ENCODE data around the gene NRG3. TPM values are rescaled to one million over a fixed set of nuclear protein-coding genes. Genes with fewer than 3 reads are reported as not detected.

Gene NRG3
- total RNA-seq, result not detected in 2 replicates

DNA sequence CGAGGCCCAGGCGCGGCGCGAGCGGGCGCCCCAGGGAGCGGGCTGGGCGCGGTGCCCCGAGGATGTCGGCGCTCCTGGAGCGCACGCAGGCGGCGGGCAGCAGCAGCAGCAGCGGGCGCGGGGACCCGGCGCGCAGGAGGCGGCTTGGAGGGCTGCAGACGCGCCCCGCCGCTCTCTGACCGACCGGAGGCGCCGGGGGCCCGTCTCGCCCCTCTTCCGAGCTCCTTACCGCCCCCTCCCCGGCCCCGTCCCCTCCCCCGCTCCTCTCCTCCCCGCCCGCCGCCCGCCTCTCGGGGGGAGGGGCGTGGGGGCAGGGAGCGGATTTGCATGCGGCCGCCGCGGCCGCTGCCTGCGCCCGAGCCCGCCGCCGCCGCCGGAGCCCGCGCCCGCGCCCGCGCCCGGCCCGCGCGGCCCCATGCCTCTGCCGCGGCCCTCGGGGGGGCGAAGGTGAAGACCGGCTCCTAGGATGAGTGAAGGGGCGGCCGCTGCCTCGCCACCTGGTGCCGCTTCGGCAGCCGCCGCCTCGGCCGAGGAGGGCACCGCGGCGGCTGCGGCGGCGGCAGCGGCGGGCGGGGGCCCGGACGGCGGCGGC, at the start of gene NRG3:
TSS of gene NRG3 (plus strand) at position 320 of the 592 bp plus-strand sequence.
- DNase-seq (ENCODE audit: low read depth) (no peak), FAIRE-seq (no peak)
- Histone ChIP-seq H3K36me3 (ENCODE audit: control insufficient read depth, insufficient read depth, low read length) (no peaks in the 10 kb centered on the region), H3K4me3 (ENCODE audit: low read depth, low read length) (no peak within 1 kb of the TSS), H3K27me3 (ENCODE audit: control insufficient read depth, insufficient read depth, low read length) (peaks cover 18% of the 10 kb centered on the region)
- no peak for TF ChIP-seq CTCF (IDR thresholded peaks at IDR 0.05; ENCODE audit: insufficient read depth, low read length, severe bottlenecking)

GRCh38 chr10:81828251-81828650, 46.7 kb upstream of the NRG3 start:
- FAIRE-seq (no peak), DNase-seq (ENCODE audit: low read depth) (no peak)
- no peak for TF ChIP-seq CTCF (IDR thresholded peaks at IDR 0.05; ENCODE audit: insufficient read depth, low read length, severe bottlenecking)
- H3K27me3 ChIP-seq (ENCODE audit: control insufficient read depth, insufficient read depth, low read length), result no peaks in the 10 kb centered on the region
- no peak overlapping the region for H3K4me3 ChIP-seq (ENCODE audit: low read depth, low read length)
- no peaks in the 10 kb centered on the region for H3K36me3 ChIP-seq (ENCODE audit: control insufficient read depth, insufficient read depth, low read length)

GRCh38 chr10:81831060-81831459, 43.9 kb upstream of the NRG3 start:
- DNase-seq (ENCODE audit: low read depth) (no peak), FAIRE-seq (no peak)
- TF ChIP-seq CTCF (IDR thresholded peaks at IDR 0.05; ENCODE audit: insufficient read depth, low read length, severe bottlenecking), result no peak
- no peak overlapping the region for H3K4me3 ChIP-seq (ENCODE audit: low read depth, low read length)
- no peaks in the 10 kb centered on the region for H3K36me3 ChIP-seq (ENCODE audit: control insufficient read depth, insufficient read depth, low read length)
- H3K27me3 ChIP-seq (ENCODE audit: control insufficient read depth, insufficient read depth, low read length), result no peaks in the 10 kb centered on the region

DNA sequence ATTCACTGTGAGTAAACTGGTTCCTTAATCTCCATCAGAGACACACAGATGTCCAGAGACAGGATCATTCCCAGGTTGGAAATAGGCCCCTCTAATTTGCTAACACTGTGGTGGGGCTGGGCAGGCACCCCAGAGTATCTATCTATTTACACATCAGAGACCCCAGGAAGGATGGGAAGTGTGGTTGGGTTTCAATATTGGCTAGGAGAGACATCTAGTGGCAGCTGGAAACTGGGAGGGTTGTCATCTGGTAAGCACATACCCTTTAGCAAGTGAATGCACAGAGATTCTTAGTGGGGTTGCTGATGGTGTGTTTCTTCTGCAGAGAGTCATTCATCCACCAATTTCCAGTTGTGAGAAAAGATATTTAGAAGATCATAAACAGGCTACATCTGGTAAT, 36.0 kb upstream of the NRG3 start:
- no peak for FAIRE-seq
- Histone ChIP-seq H3K4me3 (ENCODE audit: low read depth, low read length) (no peak overlapping the region), H3K27me3 (ENCODE audit: control insufficient read depth, insufficient read depth, low read length) (no peaks in the 10 kb centered on the region), H3K36me3 (ENCODE audit: control insufficient read depth, insufficient read depth, low read length) (no peaks in the 10 kb centered on the region)
- TF ChIP-seq CTCF (IDR thresholded peaks at IDR 0.05; ENCODE audit: insufficient read depth, low read length, severe bottlenecking), result no peak
- DNase-seq (ENCODE audit: low read depth), result no peak

- no peak for TF ChIP-seq CTCF (IDR thresholded peaks at IDR 0.05; ENCODE audit: insufficient read depth, low read length, severe bottlenecking)
- Histone ChIP-seq H3K27me3 (ENCODE audit: control insufficient read depth, insufficient read depth, low read length) (no peaks in the 10 kb centered on the region), H3K36me3 (ENCODE audit: control insufficient read depth, insufficient read depth, low read length) (no peaks in the 10 kb centered on the region), H3K4me3 (ENCODE audit: low read depth, low read length) (no peak overlapping the region)
- FAIRE-seq (no peak), DNase-seq (ENCODE audit: low read depth) (no peak)
Observed at GRCh38 chr10:81843042-81843441, 32.0 kb upstream of the NRG3 start.

DNA sequence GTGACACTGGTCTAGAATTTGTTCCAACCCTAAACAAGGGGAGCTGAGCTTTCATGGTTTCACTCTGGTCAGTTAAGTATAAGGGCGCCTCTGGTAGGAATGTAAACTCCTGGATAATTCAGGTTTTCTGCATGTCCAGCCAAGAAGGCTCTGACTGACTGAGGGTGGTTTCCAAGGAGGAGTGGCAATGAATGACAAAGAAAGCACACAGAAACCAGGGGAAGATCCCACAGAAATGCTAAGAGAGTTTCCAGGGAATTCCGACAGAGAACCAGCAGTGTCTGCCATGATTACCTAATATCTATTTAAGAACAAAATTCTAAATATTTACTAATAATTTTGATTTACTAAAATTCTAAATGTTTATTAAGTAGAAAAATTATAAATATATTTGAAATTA, 27.3 kb upstream of the NRG3 start:
- FAIRE-seq (no peak), DNase-seq (ENCODE audit: low read depth) (no peak)
- no peak for TF ChIP-seq CTCF (IDR thresholded peaks at IDR 0.05; ENCODE audit: insufficient read depth, low read length, severe bottlenecking)
- H3K4me3 ChIP-seq (ENCODE audit: low read depth, low read length), result no peak overlapping the region
- no peaks in the 10 kb centered on the region for H3K27me3 ChIP-seq (ENCODE audit: control insufficient read depth, insufficient read depth, low read length)
- no peaks in the 10 kb centered on the region for H3K36me3 ChIP-seq (ENCODE audit: control insufficient read depth, insufficient read depth, low read length)
